Ovary (tissue), 3 donors: Measurements from ENCODE around the gene CREBRF.

Experiments
- EP300 ChIP-seq: sonication (generic); formaldehyde crosslinking; IDR thresholded peaks from one replicate; pipeline ENCODE4 v1.6.1; 2017; ENCODE audit warnings: antibody characterized with exemption
- POLR2A ChIP-seq: fragments of 450-650 bp; IDR thresholded peaks from one replicate; pipeline ENCODE4 v1.6.1; 2017; ENCODE audit warnings: antibody characterized with exemption, mild to moderate bottlenecking, moderate library complexity
- TF ChIP-seq, protein P1 (sequence below), 3 donors: fragments of 450-650 bp in 2 of 3; fragments of 200-600 bp in 1 of 3; IDR thresholded peaks; one replicate each; pipeline versions ENCODE4 v1.5.1 to v1.8.0; 2016 to 2022; ENCODE audit warnings: antibody characterized with exemption in 3 of 3, mild to moderate bottlenecking in 1 of 3
- donor health status: DM: no; HTN: no; CAD: no.

DNA sequence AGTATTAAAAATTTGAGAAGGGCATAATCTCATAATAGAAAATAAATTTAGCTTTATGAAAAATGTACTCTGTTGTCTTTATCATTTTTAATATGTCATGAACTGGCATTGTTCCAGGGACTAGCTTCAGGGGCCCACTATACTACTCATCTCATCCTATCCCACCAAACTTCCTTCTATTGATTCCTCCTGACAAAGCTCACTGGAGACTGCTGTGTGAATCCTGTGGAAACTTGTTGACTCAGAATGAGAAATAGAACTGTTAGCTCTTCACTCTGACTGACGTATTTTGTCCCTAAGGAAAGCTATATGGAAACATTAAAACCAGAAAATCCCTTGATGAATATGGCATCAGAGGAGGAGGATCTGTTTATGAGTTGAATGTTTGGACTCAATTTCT, 58.4 kb downstream of the CREBRF start:
- TF ChIP-seq, protein P1, sequence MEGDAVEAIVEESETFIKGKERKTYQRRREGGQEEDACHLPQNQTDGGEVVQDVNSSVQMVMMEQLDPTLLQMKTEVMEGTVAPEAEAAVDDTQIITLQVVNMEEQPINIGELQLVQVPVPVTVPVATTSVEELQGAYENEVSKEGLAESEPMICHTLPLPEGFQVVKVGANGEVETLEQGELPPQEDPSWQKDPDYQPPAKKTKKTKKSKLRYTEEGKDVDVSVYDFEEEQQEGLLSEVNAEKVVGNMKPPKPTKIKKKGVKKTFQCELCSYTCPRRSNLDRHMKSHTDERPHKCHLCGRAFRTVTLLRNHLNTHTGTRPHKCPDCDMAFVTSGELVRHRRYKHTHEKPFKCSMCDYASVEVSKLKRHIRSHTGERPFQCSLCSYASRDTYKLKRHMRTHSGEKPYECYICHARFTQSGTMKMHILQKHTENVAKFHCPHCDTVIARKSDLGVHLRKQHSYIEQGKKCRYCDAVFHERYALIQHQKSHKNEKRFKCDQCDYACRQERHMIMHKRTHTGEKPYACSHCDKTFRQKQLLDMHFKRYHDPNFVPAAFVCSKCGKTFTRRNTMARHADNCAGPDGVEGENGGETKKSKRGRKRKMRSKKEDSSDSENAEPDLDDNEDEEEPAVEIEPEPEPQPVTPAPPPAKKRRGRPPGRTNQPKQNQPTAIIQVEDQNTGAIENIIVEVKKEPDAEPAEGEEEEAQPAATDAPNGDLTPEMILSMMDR (IDR thresholded peaks at IDR 0.05): no peak
- TF ChIP-seq EP300 (no peak), POLR2A (no peak)
